Astrocyte (in vitro differentiated cells and primary cell): ENCODE data around the gene ABCD4. TPM values are rescaled to one million over a fixed set of nuclear protein-coding genes. Genes with fewer than 3 reads are reported as not detected.
A peak's percentile ranks its signal among the peaks of the same experiment; 100 is the strongest.
"Not testable (repeated sequence)": the region's sequence is repeated elsewhere in the genome, so short reads cannot be mapped to it uniquely, and the experiment has no call there.

Source experiments
- DNase-seq: peaks from one replicate; pipeline ENCODE4 v3.0.0-alpha.2; 2010; ENCODE audit warnings: low read depth
- FAIRE-seq: peaks from 2 replicates; lab custom pipeline; 2011; peaks lifted over from hg19 to GRCh38; lab: Jason Lieb, UNC
- H2AFZ ChIP-seq: 2 replicates; pipeline ENCODE4 v1.6.0; 2012; ENCODE audit warnings: low read depth, low read length, inconsistent platforms
- H3K27ac ChIP-seq: 2 replicates; pipeline ENCODE4 v1.5.1; 2011; ENCODE audit warnings: low read depth, low read length, inconsistent platforms
- H3K27me3 ChIP-seq: 2 replicates; pipeline ENCODE4 v1.6.0; 2011; ENCODE audit warnings: low read length, inconsistent platforms; ENCODE audit not compliant: insufficient read depth
- H3K36me3 ChIP-seq: 2 replicates; pipeline ENCODE4 v1.5.1; 2011; ENCODE audit warnings: low read length, inconsistent platforms; ENCODE audit not compliant: insufficient read depth
- H3K4me1 ChIP-seq: 2 replicates; pipeline ENCODE4 v1.5.1; 2011; ENCODE audit warnings: low read length, inconsistent platforms; ENCODE audit not compliant: insufficient read depth
- H3K4me2 ChIP-seq: 2 replicates; pipeline ENCODE4 v1.6.0; 2012; ENCODE audit warnings: low read length, inconsistent platforms
- H3K4me3 ChIP-seq: 2 replicates; pipeline ENCODE4 v1.5.1; 2011; ENCODE audit warnings: low read depth, mild to moderate bottlenecking, low read length, inconsistent platforms; ENCODE audit not compliant: insufficient read depth
- H3K79me2 ChIP-seq: 2 replicates; pipeline ENCODE4 v1.6.0; 2012; ENCODE audit warnings: mild to moderate bottlenecking, low read length, inconsistent platforms; ENCODE audit not compliant: insufficient read depth
- H3K9ac ChIP-seq: 2 replicates; pipeline ENCODE4 v1.6.0; 2012; ENCODE audit warnings: mild to moderate bottlenecking, low read length, inconsistent platforms
- H3K9me3 ChIP-seq: 2 replicates; pipeline ENCODE4 v1.5.1; 2012; ENCODE audit warnings: low read depth, mild to moderate bottlenecking, low read length, inconsistent platforms; ENCODE audit not compliant: insufficient read depth
- H4K20me1 ChIP-seq: 2 replicates; pipeline ENCODE4 v1.6.0; 2012; ENCODE audit warnings: low read length, inconsistent platforms; ENCODE audit not compliant: insufficient read depth
- H3K27ac Mint-ChIP-seq: one replicate; pipeline ENCODE4 v1.8.0; 2021; ENCODE audit warnings: mild to moderate bottlenecking, mixed read lengths; ENCODE audit not compliant: unreplicated experiment
- H3K27me3 Mint-ChIP-seq: one replicate; pipeline ENCODE4 v1.8.0; 2021; ENCODE audit warnings: low read depth, mixed read lengths; ENCODE audit not compliant: unreplicated experiment
- H3K36me3 Mint-ChIP-seq: one replicate; pipeline ENCODE4 v1.8.0; 2021; ENCODE audit warnings: low read depth, mixed read lengths; ENCODE audit not compliant: unreplicated experiment
- H3K4me1 Mint-ChIP-seq: one replicate; pipeline ENCODE4 v1.8.0; 2021; ENCODE audit warnings: low read depth, mixed read lengths; ENCODE audit not compliant: unreplicated experiment
- H3K4me3 Mint-ChIP-seq: one replicate; pipeline ENCODE4 v1.8.0; 2021; ENCODE audit warnings: mild to moderate bottlenecking, moderate library complexity, mixed read lengths; ENCODE audit not compliant: unreplicated experiment
- H3K9me3 Mint-ChIP-seq: one replicate; pipeline ENCODE4 v1.8.0; 2021; ENCODE audit warnings: mild to moderate bottlenecking, mixed read lengths; ENCODE audit not compliant: unreplicated experiment
- EZH2 ChIP-seq: IDR thresholded peaks from 2 replicates; pipeline ENCODE4 v1.6.1; 2012; ENCODE audit warnings: mild to moderate bottlenecking, low read length, inconsistent platforms; ENCODE audit not compliant: insufficient read depth
- total RNA-seq: library from RNA; stranded (reverse); gene quantifications from 2 replicates; pipeline ENCODE4 v1.2.1, GENCODE V29; 2021
- TF ChIP-seq, protein P1 (sequence below): IDR thresholded peaks from 2 replicates; pipeline ENCODE4 v1.5.1; 2011; ENCODE audit warnings: low read depth, mild to moderate bottlenecking, inconsistent platforms, low read length, moderate library complexity; ENCODE audit not compliant: insufficient read depth

Gene ABCD4
- total RNA-seq, 1 donor from 2014 or later = 49.2 TPM

GRCh38 chr14:74275241-74275841 lies 27.4 kb downstream of the ABCD4 start:
- Histone ChIP-seq H3K9ac (no peak overlapping the region), H3K36me3 (no peaks in the 10 kb centered on the region), H4K20me1 (no peaks in the 10 kb centered on the region), H3K4me1 (no peaks in the 10 kb centered on the region), H3K27me3 (no peaks in the 10 kb centered on the region), H3K9me3 (no peaks in the 10 kb centered on the region), H3K27ac (no peak overlapping the region), H3K4me3 (no peak overlapping the region), H3K79me2 (no peaks in the 10 kb centered on the region), H2AFZ (no peak overlapping the region), H3K4me2 (no peak overlapping the region)
- Mint-ChIP-seq H3K4me3 (no peak overlapping the region), H3K9me3 (peaks cover 8% of the 10 kb centered on the region), H3K4me1 (peaks cover 6% of the 10 kb centered on the region), H3K36me3 (peaks cover 6% of the 10 kb centered on the region), H3K27ac (peak overlapping the region; percentile 78), H3K27me3 (peaks cover 6% of the 10 kb centered on the region)
- DNase-seq (peak; percentile 65), FAIRE-seq (no peak)
- TF ChIP-seq, protein P1, sequence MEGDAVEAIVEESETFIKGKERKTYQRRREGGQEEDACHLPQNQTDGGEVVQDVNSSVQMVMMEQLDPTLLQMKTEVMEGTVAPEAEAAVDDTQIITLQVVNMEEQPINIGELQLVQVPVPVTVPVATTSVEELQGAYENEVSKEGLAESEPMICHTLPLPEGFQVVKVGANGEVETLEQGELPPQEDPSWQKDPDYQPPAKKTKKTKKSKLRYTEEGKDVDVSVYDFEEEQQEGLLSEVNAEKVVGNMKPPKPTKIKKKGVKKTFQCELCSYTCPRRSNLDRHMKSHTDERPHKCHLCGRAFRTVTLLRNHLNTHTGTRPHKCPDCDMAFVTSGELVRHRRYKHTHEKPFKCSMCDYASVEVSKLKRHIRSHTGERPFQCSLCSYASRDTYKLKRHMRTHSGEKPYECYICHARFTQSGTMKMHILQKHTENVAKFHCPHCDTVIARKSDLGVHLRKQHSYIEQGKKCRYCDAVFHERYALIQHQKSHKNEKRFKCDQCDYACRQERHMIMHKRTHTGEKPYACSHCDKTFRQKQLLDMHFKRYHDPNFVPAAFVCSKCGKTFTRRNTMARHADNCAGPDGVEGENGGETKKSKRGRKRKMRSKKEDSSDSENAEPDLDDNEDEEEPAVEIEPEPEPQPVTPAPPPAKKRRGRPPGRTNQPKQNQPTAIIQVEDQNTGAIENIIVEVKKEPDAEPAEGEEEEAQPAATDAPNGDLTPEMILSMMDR = no peak
- TF ChIP-seq EZH2 = no peak

DNA sequence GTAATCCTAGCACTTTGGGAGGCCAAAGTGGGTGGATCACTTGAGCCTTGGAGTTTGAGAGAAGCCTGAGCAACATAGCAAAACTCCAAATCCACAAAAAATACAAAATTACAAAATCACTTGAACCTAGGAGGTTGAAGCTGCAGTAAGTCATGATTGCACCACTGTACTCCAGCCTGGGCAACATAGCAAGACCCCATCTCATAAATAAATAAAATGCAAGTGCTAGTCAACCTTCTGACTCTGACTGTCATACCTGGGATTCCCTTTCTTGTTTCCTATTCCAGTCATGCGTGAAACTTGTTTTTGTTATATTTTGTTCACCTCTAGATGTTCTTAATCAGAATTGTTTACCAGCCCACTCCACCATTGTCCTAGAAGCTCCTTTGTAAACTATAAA lies 31.4 kb downstream of the ABCD4 start:
- H3K79me2 ChIP-seq = no peaks in the 10 kb centered on the region
- H3K4me3 ChIP-seq = no peak overlapping the region
- peaks cover 10% of the 10 kb centered on the region for H3K27me3 Mint-ChIP-seq
- TF ChIP-seq, protein P1 = no peak
- no peak for TF ChIP-seq EZH2
- peaks cover 8% of the 10 kb centered on the region for H3K4me1 Mint-ChIP-seq
- H3K9me3 Mint-ChIP-seq = no peaks in the 10 kb centered on the region
- peaks cover 4% of the 10 kb centered on the region for H3K4me1 ChIP-seq
- no peak overlapping the region for H3K27ac ChIP-seq
- no peaks in the 10 kb centered on the region for H3K9me3 ChIP-seq
- no peak overlapping the region for H2AFZ ChIP-seq
- no peaks in the 10 kb centered on the region for H3K27me3 ChIP-seq
- H3K4me2 ChIP-seq = no peak overlapping the region
- no peak overlapping the region for H3K4me3 Mint-ChIP-seq
- FAIRE-seq (no peak), DNase-seq (no peak)
- H3K36me3 ChIP-seq = no peaks in the 10 kb centered on the region
- no peak overlapping the region for H3K27ac Mint-ChIP-seq
- no peak overlapping the region for H3K9ac ChIP-seq
- no peaks in the 10 kb centered on the region for H4K20me1 ChIP-seq
- H3K36me3 Mint-ChIP-seq = no peaks in the 10 kb centered on the region

- not testable (repeated sequence) for H3K4me1 Mint-ChIP-seq, H2AFZ ChIP-seq, H4K20me1 ChIP-seq, H3K9ac ChIP-seq, H3K9me3 Mint-ChIP-seq, H3K4me3 ChIP-seq, H3K36me3 Mint-ChIP-seq, H3K9me3 ChIP-seq, H3K36me3 ChIP-seq, H3K4me1 ChIP-seq, H3K4me3 Mint-ChIP-seq, H3K27ac Mint-ChIP-seq, H3K27me3 ChIP-seq, H3K79me2 ChIP-seq, H3K27ac ChIP-seq
- H3K27me3 Mint-ChIP-seq = peaks cover 17% of the 10 kb centered on the region
- DNase-seq (peak; percentile 68), FAIRE-seq (peak; percentile 34)
- peak overlapping the region; percentile 18 for H3K4me2 ChIP-seq
These were observed 32.2 kb downstream of the ABCD4 start for GRCh38 chr14:74270382-74271177.
